ENCODE data around the gene SLC9A7.
"Not testable (repeated sequence)": the region's sequence is repeated elsewhere in the genome, so short reads cannot be mapped to it uniquely, and the experiment has no call there.

Gene SLC9A7

DNA sequence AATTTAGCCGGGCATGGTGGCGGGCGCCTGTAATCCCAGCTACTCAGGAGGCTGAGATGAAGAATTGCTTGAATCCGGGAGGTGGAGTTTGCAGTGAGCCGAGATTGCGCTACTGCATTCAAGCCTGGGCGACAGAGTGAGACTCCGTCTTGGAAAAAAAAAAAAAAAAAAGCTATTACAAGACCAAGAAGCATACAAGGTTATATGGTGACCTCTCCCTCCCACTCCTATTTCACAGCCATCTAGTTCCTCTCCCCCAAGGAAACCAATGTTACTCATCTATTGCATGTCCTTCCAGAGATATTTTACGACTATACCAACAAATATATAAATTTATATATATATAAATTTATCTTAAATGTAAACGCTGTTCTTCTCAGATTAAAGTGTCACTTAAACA is 3.2 kb downstream of the SLC9A7 start:
- in situ Hi-C loops (cut with MboI; ENCODE audit: low sequenced_read_pairs): no loop called here

DNA sequence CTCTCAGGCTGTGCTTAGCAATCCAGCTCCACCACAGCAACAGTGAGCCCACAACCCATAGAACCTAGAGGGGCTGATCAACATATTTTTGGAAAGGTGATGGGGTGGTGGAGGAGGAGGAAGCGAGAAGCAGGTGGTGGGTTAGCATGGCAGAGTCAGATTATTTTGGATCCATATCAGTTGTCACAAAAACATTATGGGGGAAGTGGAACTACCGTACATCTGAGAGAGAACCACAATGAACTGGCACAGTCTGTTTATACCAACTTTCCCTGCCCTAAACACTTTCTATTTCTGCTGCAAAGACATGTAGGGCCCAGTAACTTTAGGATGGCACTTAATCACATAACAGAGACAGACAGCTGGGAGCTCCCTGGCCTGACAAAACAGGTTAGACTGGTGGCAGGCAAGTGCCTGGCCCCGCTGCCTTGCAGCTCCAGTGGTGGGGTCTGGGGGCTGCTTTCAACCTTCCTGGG is 4.3 kb downstream of the SLC9A7 start:
- in situ Hi-C loops (cut with MboI; ENCODE audit: low sequenced_read_pairs): no loop called here

DNA sequence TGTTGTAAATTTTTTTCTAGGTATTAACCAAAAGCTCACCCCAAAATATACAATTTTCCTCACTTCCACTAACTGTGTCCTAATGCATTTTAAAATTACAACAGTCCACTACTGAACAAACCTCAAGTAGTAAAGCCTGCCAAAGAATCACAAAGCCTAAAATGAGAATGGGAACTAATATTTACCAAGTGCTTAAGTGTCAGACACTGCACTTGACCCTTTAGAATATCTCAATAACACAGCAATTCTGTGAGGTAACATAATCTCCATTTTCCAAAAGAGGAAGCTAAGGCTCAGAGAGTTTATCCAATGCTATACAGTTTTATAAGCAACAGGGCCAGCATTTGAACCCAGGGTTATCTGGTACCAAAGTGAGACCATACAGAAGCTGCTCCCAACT is 4.9 kb downstream of the SLC9A7 start:
- in situ Hi-C loops (cut with MboI; ENCODE audit: low sequenced_read_pairs): no loop called here

DNA sequence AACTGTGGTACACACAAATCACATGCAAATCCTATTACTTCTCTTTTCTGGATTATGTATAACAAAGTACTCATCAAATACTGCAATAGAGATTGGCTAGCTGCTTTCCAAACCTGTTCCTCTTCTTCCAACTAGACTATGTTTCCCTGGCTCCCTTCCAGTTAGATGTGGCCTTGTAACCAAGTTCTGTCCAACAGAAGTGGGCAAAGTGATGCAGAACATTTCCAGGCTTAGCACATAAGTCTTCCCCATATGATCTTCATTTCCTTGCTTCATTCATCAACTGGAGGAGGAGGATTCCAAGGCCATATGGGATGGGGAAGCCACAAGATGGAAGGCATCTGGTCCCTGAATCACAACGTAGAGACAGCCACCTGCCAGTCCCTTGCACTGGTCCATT is 8.0 kb downstream of the SLC9A7 start:
- in situ Hi-C loops (cut with MboI; ENCODE audit: low sequenced_read_pairs): no loop called here

DNA sequence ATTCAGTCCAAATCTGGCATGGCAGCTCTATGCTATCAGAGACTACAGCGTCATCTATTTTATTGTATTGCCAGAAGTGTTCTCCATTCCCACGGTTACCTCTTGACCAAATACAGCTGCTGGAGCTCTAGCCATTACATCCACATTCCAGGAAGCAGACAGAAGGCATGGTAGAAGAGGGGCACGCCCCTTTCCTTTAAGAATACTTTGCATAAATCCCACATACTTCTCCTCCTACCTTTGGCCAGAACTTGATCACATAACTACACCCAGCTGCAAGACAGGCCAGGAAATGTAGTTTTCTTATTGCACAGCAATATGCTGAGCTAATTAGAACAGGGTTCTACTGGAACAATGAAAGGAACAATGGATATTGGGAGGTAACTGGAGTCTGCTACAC is 14.9 kb downstream of the SLC9A7 start:
- in situ Hi-C loops (cut with MboI; ENCODE audit: low sequenced_read_pairs): no loop called here

DNA sequence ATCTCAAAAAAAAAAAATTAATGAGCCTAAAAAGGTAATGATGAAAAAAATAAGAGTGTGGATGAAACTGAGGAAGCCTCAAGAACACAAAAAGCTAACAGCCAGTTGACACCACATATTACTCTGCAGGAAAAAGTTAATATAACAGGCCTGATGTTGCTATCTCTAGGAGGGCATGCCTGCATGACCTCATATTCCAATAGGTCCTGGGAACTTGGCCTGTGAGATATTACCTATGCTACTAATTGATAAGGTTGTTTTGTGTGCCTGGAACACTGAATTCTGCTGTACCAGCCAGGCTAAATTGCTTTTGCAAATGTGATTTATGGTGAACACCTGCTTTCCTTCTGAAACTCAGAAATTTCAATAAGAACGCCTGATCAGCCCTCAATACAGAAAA is 15.9 kb downstream of the SLC9A7 start:
- in situ Hi-C loops (cut with MboI; ENCODE audit: low sequenced_read_pairs): no loop called here

DNA sequence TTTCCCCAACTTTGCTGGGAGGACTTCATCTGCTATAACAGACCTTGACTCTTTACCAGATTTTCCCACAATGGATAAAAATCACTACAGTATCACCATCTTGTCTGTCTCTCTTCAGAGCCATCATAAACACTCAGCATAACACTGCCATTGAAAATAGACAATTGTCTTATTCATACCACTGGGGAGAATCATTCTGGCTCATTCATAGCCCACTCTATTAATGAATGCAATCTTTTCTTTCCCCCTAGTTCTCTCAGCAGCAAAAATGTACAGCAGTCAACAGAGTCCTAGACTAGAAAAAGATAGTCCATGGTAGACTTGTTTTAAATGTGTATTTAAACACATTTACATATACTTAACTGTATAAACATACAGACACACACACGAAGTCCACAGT is 19.2 kb downstream of the SLC9A7 start:
- in situ Hi-C loops (cut with MboI; ENCODE audit: low sequenced_read_pairs): no loop called here

DNA sequence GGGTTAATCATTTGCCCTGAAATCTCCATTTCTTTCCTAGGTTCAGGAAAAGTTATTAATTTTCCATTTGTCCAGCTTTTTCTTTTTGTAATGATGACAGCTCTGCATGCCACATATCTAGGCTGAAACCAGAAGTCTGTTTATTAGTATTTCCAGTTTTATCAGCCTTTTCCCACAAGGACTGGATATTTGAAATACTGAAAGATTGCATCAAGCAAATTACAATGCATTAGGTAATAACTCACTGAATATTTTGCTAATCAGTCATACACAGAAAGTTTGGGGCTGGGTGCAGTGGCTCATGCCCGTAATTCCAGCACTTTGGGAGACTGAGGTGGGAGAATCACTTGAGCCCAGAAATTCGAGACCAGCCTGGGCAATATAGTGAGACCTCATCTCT is 21.5 kb downstream of the SLC9A7 start:
- in situ Hi-C loops (cut with MboI; ENCODE audit: low sequenced_read_pairs): no loop called here

DNA sequence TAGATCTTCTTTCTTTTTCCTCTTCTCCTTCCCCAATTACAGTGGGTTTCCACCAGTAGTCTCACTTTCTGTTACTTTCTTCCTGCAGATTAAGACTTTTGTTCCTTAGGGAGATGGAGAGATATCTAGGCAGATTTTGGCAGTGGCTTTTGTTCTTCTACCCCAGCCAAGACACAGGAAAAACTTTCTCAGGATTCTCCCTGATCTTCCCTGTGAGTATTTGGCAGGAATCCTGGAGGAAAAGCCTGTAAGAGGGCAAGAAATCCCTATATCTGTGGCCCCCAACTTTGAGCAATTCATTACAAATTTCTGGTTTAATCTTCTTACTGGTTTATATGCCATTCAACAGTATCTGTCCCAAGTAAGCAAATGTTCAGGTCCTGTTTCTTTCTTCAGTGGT is 21.9 kb downstream of the SLC9A7 start:
- in situ Hi-C loops (cut with MboI; ENCODE audit: low sequenced_read_pairs): no loop called here

DNA sequence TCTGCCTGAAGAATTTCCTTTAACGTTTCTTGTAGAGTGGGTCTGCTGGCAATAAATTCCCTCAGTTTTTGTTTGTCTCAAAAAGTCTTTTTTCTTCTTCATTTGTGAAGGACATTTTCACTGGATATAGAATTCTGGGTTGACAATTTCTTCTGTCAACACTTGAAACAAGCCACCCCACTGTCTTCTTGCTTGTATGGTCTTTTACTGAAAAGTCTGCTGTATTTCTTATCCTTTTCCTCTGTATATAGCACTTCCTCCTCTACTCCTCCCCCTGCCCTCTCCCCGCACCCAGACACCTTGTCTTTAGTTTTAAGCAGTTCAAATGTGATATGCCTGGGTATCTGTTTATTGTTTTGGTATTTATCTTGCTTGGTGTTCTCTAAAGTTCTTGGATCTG is 23.3 kb downstream of the SLC9A7 start:
- in situ Hi-C loops (cut with MboI; ENCODE audit: low sequenced_read_pairs): no loop called here

DNA sequence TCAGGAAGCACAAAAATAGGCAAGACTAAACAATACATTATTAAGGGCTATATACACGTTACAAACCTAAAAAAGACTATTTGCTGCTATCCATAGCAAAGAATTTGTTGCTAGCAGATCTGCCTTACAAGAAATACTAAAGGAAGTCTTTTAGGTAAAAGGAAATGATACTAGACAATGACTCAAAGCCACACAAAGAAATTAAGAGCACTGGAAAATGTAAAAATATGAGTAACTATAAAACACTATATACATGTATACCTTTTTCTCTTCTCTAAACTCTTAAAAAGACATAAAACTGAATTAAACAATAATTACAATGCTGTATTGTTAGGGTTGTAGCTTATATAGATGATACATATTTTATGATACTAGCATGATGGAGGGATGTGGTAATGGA is 25.7 kb downstream of the SLC9A7 start:
- in situ Hi-C loops (cut with MboI; ENCODE audit: low sequenced_read_pairs): no loop called here

DNA sequence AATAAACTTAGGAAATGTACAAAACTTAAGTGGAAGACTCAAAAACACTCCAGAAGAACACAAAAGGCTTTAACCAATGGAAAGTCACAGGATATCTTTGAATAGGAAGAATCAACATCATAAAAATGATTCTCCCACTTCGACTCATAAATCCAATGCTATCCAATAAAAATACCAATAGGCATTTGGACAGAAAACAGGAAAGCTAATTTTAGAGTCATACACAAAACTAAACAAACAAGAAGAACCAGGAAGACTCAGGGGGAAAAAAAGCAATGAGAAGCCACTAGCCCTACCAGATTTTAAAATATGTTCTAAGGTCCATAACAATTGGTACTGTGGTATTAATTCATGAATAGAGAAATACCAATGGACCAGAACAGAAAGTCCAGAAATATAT is 28.2 kb downstream of the SLC9A7 start:
- in situ Hi-C loops (cut with MboI; ENCODE audit: low sequenced_read_pairs): no loop called here

DNA sequence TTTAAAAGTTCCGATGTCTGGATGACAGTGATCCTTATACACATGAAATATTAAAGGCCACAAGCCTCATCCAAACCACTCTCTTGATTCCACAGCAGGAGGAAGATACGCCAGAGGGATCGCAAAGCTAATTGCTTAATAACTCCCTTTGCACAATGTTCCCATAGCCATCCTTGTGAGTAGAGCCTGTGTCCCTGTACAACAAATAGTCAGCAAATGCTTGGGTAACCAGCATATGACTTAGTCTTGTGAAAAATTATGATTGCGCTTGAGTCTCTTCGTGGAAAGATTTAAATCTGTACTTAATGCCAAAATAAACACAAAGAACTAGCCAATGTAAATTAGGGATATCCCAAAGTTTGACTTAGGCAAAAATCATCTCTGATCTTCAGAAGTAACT is 31.5 kb downstream of the SLC9A7 start:
- in situ Hi-C loops (cut with MboI; ENCODE audit: low sequenced_read_pairs): no loop called here

DNA sequence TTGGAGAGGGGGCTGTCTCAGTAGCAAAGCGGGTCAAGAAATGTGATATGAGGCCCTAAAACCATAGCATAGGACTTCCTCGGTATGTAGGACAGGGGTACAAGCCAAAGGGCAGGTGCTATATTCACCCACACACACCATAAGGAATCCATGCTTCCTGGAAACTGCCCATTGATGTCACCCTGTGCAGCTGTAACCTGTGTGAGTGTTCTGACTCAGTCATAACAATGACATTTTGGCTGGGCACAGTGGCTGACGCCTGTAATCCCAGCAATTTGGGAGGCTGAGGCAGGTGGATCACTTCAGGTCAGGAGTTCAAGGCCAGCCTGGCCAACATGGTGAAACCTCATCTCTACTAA is 35.4 kb downstream of the SLC9A7 start:
- in situ Hi-C loops (cut with MboI; ENCODE audit: low sequenced_read_pairs): not testable (repeated sequence)

DNA sequence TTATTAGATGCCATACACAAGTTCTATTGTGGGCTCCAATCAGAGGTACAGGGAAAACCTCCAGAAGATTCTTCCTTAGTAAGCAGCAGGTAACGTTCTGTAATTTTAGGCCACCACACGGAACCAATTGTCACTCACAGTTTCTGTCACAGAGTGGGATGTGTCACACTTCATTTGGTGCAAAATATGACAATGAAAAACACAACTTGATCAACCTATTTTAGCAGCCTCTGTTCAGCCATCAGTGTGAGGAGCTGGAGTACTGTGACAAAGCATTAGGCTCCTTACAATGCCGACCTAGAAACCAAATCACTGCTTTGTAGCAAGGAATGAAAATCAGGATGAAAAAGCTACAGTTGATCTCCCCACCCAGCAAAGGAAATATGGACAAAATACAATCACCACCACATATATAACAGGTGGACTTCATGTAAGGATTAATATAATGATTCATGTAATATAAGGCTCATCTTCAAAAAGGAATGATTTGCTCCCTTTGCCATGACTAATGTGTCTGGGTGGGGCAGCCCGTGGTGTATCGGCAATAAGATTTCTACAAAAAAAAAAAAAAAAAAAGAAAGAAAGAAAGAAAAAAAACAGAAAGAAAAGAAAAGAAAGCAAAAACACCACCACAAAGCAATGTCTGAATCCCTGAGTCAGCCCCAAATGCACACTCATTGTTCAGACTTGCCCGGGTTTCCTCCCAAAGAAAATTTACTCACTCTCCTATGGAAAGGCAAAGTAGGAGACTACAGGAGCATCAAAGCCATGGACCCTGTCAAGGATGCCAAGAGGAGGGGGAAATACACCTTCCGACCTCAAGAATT is 36.0 kb downstream of the SLC9A7 start:
- in situ Hi-C loops (cut with MboI; ENCODE audit: low sequenced_read_pairs): no loop called here

DNA sequence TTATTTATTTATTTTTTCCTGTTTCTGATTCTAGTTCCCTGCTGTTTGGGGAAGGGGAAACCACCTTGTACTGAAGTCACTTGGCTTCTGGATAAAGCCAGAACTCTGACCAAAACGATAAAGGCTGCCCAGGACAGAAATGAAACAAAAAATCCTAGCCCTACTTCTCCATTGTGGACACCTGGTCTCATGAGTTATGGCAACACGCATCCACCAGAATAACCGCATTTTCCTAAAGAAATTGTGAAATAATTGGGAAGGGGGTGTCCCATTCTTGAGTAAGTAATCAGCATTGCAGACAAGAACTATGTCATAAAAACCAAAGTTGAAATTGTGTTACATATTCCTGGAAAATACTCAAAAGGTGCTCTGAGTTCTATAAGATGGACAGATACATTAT is 42.1 kb downstream of the SLC9A7 start:
- in situ Hi-C loops (cut with MboI; ENCODE audit: low sequenced_read_pairs): no loop called here

DNA sequence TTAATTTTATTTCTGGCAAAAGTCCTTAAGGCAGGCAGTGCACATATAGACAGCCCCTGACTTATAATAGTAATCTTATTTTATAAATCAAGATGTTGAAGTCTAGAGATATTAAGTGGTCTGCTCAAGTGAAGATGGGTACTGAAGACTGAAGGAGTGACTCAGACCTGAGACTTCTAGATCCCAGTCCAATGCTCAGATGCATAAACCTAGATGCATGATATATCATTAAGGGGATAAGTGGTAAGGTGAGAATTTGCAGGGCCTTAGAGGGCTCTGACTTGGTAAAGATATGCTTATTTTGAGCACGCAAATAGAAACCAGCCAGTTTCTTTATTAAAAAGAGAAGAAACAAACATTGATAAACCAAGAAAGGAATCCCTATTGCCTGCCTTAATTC is 42.9 kb downstream of the SLC9A7 start:
- in situ Hi-C loops (cut with MboI; ENCODE audit: low sequenced_read_pairs): no loop called here

DNA sequence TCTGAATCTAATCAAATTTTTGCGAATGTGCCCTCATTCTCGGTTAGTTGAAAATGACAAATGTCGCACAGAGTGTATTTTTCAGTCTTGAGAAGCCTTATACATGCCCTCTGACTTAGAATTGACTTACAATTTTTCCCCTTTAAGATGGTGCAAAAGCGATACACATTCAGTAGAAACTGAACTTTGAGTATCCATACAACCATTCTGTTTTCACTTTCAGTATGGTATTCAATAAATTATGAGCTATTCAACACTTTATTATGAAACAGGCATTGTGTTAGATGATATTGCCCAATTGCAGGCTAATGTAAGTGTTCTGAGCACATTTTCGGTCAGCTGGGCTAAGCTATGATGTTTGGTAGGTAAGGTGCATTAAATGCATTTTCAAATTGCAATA is 43.4 kb downstream of the SLC9A7 start:
- in situ Hi-C loops (cut with MboI; ENCODE audit: low sequenced_read_pairs): no loop called here

DNA sequence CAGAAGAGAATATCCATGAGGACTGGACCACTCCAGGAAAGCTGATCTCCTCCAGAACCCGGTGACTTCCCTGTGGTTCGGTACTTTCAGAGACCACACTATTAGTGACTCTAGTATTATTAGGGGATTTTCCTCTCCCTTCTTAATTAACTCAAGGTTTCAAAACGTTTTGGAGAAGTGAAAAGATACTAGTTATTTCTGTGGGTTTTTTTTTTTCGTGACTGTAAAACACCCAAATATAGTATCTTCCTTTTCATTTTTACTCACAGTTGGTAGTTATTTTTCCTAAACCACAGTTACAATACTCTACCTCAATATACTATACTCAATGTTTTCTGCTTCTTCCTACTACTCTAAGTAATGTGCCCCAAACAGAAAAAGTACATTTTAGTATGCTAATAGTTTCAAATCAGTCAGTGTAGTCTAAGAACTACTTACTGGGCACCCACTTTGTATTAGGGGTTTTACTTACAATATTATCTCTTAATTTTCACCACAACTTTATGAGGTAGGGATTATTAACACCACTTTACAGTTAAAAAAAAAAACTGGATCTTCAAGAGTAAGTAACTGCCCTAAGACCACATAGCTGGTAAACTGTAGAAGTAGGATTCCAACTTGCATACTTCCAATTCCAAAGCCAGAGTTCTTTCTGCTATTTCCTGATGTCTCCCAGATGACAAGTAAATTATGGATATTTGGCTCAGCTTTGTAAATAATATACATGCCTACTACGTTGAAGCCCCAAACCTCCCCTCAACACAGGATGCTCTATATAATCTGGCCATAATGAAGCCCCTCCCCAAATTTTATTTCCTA is 45.0 kb downstream of the SLC9A7 start:
- in situ Hi-C loops (cut with MboI; ENCODE audit: low sequenced_read_pairs): no loop called here

DNA sequence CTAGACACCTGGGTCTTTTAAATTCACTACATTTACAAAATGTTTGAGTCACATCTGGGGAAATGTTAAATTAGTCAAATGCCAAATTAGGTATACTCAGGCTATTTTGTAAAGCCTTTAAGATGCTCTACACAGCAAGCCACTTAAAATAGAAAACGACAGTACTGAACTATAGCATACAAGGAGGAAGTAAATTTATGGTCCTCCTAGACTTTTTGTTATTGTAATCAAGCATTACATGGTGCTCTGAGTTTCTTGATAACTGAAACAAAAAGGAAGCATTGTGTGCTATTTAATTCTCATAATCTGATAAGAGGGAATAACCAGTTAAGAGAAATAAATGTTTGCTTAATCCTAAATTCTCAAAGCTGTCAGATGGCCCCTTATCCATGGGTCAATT is 46.2 kb downstream of the SLC9A7 start:
- in situ Hi-C loops (cut with MboI; ENCODE audit: low sequenced_read_pairs): no loop called here

DNA sequence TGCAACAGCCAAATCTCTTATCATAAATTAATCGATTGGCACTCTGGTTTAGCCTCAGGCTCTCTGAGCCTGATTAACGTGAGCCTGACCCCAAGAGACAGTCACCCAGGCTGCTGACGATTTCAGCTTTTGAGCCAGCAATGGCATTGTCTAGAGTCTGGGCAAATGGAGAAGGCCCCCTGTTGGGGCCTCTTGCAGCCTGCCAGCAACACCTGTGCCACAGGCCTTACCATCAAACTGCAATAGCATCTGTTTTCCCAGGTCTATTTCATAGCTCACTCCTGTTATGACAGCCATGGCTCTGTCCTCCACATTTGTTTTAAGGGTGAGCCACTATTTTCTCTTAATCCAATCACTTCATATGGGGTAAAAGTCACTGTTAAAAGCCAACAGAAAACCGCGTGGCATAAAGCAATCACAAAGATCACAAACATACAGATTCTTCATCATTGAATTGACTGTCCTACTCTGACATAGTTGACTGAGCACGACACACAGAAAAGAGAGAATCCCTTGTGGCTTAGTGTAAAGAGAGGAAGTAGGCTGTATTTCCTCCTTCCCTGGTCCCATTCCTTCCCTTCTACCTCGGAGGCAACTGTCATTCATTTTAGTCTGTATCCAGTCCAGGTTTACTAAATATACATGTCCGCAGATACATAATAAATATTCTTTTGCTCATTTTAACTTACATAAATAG is 47.8 kb downstream of the SLC9A7 start:
- in situ Hi-C loops (cut with MboI; ENCODE audit: low sequenced_read_pairs): no loop called here

DNA sequence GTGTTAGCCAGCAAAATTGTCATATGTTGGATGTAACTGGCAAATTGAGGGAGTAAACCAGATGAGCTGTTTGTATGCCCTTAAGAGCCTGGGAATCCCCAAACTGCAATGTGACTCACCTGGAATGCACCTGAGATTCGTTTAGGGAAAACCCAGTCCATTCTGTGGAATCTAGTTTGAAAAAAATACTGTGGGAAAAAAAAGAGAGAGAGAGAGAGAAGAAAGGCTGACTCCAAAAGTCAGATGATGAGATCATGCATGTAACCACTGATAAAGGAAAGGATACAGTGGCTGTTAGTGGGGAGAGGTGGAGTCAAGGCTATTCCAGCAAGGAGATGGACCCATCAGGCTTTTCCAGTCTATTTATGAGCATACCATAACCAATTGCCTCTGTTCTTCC is 48.5 kb downstream of the SLC9A7 start:
- in situ Hi-C loops (cut with MboI; ENCODE audit: low sequenced_read_pairs): no loop called here
